PFSK-1 (cell line): ENCODE measurements around the gene ACTN1.

Experiments used
- POLR2AphosphoS5 ChIP-seq: IDR thresholded peaks from 2 replicates; pipeline ENCODE4 v1.6.1; 2012; ENCODE audit warnings: low read depth, mild to moderate bottlenecking, control low read depth, low read length, moderate library complexity
- TF ChIP-seq, protein P1 (sequence below), 2 experiments: IDR thresholded peaks; 2 replicates each; pipeline versions ENCODE4 v1.6.1 to v1.8.0; 2011 to 2012; ENCODE audit warnings: low read depth in 2 of 2, low read length in 2 of 2, control low read depth in 1 of 2, inconsistent platforms in 1 of 2, mild to moderate bottlenecking in 1 of 2, moderate library complexity in 1 of 2; ENCODE audit not compliant: insufficient read depth in 1 of 2

DNA sequence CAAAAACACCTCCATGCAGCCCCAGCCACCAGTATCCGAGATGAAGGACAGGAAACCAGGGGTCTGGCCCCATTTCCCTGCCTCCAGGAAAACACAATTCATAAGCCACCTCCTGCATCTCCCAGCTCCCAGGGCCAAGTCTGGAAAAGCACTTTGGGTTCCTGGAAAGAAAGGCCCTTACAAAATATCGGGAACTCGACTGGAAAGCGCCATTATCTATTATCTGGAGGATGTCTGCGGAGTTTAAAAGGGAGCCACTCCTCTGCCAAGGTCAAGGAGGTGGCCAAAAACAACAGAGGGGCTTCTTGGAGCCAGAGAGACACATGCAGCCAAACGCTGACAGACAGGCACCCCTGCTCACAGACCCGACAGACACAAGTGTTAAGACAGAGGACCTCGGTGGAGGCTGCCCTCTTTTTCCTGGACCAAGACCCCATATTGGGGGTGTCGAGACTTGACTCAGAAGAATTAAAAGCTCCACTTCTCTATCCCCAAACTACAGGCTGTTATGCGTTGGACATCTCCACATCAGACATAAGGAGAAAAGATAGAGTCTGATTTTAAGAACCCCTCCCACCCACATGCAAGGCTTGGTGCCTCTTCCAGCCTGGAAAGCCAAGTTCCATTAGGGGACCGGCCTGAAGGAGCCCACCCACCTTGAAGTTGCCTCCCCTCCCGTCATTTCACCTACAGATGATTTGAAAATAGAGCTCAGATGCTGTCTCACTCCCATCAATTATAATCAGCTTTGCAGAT lies 9.6 kb downstream of the ACTN1 start:
- TF ChIP-seq, protein P1, sequence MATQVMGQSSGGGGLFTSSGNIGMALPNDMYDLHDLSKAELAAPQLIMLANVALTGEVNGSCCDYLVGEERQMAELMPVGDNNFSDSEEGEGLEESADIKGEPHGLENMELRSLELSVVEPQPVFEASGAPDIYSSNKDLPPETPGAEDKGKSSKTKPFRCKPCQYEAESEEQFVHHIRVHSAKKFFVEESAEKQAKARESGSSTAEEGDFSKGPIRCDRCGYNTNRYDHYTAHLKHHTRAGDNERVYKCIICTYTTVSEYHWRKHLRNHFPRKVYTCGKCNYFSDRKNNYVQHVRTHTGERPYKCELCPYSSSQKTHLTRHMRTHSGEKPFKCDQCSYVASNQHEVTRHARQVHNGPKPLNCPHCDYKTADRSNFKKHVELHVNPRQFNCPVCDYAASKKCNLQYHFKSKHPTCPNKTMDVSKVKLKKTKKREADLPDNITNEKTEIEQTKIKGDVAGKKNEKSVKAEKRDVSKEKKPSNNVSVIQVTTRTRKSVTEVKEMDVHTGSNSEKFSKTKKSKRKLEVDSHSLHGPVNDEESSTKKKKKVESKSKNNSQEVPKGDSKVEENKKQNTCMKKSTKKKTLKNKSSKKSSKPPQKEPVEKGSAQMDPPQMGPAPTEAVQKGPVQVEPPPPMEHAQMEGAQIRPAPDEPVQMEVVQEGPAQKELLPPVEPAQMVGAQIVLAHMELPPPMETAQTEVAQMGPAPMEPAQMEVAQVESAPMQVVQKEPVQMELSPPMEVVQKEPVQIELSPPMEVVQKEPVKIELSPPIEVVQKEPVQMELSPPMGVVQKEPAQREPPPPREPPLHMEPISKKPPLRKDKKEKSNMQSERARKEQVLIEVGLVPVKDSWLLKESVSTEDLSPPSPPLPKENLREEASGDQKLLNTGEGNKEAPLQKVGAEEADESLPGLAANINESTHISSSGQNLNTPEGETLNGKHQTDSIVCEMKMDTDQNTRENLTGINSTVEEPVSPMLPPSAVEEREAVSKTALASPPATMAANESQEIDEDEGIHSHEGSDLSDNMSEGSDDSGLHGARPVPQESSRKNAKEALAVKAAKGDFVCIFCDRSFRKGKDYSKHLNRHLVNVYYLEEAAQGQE (IDR thresholded peaks at IDR 0.05; ENCODE audit: insufficient read depth in 1 of 2, low read depth in 2 of 2, low read length in 2 of 2): no peak
- TF ChIP-seq POLR2AphosphoS5: no peak
